HS-5 (cell line): ENCODE results near the gene FOXL2.

Source experiments
- DNase-seq: peaks from one replicate; pipeline ENCODE4 v3.0.0-alpha.2; 2012; ENCODE audit warnings: low read depth

The FOXL2 gene

DNA sequence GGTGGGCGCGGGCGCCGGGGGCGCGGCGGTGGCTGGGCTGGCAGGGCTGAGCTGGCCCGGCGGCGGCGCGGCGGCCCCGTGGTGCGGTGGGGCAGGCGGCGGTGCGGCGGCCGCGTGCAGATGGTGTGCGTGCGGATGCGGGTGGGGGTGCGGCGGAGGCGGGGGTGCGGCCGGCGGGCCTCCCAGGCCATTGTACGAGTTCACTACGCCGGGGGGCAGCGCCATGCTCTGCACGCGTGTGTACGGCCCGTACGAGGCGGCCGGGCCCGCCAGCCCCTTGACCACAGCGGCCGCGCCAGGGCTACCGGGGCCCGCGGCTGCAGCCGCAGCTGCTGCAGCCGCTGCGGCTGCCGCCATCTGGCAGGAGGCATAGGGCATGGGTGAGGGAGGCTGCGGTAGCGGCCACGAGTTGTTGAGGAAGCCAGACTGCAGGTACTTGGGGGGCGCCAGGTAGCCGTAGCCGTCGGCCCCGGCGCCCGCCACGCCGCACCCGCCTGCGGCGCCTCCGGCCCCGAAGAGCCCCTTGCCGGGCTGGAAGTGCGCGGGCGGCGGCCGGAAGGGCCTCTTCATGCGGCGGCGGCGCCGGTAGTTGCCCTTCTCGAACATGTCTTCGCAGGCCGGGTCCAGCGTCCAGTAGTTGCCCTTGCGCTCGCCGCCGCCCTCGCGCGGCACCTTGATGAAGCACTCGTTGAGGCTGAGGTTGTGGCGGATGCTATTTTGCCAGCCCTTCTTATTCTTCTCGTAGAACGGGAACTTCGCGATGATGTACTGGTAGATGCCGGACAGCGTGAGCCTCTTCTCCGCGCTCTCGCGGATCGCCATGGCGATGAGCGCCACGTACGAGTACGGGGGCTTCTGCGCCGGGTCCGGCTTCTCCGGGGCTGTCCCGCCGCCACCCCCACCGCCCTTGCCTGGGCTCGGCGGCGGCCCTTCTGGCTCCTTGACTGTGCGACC is 951 bp downstream of the FOXL2 start:
- DNase-seq: no peak

DNA sequence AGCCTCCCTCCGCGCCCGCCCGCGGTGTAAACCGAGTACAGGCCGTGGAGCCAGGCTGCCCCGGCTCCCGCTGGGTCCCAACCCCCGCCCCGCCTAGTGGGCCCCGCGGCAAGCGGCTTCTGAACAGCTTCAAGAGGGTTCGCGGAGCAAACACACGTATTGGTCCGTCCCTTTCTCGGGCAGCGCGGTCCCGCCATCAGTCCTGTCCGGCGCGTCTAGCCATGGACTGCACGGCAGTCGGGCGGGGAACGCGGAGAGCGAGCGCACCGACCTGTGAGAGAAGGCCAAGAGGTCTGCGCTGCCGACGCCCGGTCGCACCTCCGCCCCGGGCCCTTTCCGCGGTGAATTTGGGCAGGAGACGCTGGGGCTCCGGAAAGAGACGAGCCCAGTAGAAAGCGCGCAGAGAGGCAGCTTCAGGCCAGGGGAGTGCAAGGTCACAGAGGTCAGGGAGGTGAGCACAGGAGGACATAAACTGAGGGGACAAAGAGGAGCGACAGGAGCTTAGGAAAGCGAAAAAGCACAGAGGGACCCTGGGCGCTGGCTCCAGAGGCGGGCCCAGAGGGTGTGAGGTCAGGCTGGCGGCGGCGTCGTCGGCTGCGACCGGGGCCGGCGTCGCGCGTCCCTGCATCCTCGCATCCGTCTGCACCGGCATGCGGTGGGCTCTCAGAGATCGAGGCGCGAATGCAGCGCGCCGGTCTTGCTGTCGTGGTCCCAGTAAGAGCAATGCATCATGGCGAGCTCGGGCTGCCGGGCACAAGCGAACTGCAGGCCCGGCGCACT is 1.8 kb downstream of the FOXL2 start:
- no peak for DNase-seq

DNA sequence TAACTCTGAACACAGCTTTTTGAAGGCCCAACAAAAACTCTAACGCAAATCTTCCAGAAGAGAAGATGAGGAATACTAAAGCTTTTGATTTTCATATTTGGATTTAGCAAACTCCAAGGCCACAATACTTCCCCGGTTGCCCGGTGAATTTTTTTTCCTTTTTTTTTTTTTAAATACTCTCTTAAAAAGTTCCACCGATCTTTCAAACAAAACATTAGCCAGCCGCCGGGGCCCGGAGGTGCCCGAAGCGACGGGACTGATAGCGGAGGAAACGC is 2.3 kb downstream of the FOXL2 start:
- no peak for DNase-seq

DNA sequence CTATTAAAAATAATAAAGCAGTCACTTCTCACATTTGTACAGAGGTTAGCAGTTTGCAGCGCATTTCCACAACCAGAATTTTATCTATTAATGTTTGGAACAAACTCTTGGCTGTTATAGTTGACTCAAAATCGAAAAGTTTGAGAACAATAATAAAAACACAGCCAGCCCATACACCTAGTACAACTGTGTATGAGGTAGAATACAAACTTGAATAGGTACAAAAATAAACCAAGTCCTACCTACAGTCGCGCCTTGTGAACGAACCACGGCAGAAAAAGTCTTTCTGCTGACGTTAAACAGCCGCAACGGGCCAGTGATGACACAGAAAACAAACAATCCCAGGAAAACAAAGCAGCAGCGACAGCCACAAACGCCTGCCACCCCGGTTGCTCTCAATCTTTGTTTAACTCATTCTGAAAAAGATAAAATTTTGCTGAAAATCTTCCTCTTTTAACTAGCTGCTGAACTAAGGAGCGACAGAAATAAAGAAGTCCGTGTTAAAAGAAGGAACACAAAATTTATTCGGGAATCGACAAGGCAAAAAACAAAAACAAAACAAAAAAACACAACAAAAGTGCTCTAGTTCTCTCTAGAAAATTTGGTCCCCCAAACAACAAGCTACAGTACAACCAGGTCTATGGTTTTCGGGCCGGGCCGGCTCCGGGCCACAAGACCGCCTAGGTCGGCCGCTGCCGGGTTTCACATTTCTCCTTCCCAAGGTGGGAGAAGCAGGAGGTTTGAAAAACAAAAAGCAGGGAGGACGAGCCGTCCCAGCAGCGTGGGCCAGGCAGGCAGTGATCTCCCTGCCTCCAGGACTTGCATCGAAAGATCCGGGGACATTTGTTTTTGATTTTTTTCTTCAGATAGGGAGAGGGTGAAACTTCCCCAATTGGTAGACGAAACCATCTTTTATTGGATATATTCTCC is 2.9 kb downstream of the FOXL2 start:
- DNase-seq: no peak

DNA sequence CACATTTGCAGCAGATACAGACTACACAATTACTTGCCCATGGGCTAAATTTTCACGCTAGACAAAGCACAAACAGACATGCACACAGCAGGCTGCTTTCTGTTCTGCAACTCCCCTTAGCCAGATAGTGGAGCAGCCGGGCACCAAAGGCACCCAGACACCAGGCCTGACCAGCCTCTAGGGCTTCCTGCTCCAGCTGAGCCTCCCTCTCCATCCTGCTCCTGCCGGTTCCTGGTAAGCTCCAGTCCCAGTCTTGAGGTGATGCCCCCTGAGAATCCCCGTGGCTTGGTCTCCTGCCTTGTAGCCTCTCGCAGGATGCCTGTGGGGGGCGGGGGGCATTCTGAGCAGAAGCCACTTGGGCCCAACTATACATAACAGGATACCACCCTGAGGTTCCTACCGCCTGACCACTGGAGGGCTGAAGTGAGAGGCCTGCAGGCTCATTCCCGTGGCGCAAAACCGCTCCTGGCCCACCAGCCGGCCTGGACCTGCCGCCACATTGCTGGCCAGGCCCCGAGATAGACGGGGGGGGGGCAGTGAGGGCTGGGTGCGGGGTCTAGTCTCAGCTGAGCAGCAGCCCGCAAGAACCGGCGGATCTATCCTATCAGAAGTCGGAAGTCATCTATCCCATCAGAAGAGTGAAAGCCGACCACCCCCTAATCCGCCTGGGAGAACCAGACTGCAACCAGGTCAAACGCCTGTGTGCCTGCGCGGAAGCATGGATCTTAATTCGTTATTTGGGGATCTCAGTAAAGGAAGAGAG is 3.9 kb downstream of the FOXL2 start:
- DNase-seq: no peak

DNA sequence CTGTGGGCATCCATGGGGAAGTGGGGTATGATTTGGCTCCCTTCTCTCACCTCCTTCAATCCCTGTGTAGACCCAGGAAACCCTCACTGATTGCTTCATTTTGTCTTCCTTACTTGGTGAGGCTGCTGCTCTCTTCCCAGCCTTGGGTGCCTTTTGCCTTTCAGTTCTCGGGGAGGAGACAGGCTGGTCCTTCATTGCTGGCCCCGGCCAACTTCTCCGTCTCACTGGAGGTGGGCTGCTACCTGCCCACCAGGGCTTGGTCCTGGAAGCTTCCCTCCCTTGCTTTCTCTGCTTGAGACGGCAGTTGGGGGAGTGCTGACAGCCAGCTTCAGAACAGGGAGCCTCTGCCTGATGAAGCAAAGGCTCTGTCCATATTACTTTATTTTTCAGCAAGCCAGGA is 4.7 kb downstream of the FOXL2 start:
- no peak for DNase-seq

DNA sequence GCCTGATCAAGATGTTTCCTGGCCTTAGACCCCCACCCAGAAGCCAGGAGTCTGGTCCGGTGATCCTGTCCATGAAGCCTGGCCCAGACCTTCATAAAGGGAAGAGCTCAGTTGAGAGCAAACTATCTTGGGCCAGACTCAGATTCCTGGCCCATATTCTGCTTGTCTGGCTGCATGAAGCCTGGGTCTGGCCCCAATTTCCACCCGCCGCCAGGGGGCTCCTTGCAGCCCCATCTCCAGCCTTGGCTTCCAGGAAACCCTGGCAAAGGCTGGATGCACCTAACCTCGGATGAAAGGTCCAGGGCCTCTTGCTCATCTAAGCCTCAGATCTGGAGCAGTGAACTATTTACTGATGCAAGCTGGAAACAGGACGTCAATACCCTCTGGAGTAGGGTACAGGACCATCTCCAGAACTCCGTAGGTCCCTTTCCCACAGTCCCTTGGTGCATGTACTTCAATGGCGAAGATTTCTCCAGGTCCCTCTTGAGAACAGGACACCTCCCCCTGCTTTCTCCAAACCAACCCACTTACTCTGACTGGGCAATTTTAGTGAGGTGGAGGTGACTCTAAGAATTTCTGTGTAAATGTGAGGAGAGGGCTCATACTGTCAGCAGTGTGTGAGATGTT is 5.6 kb downstream of the FOXL2 start:
- DNase-seq: no peak

DNA sequence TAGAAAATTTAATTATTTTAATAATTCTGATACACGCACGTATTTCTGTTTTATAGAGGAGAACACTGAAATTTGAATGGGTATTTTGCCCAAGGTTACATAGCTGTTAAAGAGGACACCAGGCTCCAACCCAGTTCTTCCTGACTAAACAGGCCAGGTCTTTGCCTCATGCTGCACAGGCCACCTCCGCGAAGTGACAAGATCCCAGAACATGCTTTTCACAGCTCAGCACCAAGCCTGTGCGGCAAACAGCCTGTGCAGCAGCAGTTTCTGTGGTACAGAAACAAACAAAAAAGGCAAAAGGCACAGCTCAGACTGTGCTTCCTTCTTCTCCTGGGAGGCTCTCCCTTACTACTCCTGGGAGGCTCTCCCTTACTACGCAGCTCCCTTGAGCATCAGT is 6.5 kb downstream of the FOXL2 start:
- no peak for DNase-seq

DNA sequence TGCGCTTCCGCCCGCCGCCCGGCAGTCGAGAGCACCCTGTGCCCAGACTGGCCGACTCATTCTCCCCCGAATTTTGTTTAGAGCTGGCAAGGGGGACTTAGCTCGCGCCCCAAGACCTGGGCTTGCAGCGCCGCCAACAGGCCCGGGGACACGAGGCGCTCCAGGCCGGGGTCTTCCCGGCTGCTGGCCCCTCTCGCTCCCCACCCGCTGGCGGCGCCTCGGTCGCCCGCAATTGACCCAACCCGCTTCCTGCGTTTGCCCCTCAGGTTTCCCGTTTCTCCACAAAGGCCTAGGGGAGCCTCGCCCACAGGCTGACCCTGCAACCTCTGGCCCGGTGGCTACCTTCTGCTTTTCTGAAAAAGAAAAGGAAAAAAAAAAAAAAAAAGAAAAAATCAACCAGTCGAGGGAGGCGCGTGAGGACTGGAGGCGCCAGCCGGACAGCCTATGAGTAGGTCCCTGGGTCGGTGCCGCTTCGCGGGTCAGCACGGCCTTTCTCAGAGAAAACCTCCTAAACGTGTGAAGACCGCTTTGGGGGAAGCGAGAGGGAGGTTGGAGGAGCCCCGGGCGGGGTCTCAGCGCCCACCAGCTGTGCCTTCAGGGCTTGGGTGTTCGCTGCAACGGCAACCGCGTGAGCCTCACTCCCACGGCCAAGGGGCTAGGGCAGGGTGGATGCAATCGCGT is 7.2 kb downstream of the FOXL2 start:
- DNase-seq: no peak

DNA sequence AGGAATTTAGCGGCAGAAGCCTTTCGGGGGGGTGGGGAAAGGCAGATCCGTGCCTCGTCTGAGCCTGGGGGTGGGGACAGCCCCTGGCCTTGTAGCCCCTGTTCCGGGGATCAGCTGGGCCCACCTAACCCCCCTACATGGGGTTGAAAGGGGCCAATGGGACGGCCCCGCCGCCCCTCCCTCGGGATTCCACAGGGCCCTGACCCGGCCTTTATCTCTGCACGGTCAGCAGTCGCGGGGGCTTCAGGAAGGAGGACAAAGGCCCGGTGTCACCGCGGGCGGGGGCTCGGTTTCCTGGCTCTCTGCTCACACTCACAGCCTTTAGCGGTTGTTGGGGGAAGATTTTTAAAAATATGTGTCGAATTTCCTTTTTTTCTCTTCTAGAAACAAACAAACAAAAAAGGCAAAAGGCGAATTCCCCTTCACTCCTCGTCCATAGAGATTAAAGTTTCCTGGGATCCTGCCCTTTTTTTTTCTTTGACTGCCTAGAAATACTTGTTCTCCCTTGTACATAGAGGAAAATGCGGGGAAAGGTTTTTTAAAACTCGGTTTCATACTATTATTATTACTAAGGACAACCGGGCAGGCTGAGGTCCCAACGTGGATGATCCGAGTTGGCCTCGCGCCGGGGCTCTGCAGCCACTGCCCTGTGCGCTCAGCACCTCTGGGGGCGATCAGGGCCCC is 7.9 kb downstream of the FOXL2 start:
- no peak for DNase-seq

DNA sequence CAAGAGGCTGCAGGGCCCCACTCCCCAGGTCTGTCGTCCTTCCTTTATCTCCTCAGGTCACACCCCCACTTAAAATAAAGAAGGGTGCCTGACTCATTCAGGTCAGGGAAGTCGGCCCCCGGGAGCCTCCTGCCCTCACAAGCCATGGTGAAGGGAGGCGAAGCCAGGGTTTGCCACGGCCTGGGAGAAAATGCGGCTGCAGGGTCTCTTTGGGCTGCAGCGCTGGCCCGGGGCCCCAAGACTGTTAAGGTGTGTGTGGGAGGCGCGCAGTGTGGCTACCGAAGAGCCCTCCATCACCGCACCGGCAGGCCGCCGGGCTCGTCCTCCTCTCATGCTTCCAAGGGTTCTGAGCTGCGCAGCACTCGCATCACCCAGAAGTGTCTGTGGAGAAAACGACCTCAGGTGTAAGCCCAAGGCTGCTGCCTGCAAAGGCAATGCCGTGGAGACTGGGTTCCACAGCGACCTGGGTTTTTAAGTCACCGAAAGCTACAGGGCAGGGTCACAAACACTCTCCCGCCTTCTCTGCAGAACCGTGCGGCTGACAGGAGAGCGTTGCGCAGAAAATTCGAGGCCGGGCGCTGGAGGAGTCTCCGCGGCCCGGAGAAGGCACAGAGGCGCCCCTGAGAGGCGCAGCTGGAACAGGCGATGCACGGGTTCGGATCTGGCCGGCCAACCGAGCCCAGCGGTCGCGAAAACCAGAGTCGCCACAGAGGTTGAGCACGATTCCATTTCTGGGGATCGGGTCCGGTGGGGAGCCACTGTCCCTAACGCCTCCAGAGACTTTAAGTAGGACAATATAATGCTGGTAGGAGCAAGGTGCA is 8.7 kb downstream of the FOXL2 start:
- DNase-seq: no peak

DNA sequence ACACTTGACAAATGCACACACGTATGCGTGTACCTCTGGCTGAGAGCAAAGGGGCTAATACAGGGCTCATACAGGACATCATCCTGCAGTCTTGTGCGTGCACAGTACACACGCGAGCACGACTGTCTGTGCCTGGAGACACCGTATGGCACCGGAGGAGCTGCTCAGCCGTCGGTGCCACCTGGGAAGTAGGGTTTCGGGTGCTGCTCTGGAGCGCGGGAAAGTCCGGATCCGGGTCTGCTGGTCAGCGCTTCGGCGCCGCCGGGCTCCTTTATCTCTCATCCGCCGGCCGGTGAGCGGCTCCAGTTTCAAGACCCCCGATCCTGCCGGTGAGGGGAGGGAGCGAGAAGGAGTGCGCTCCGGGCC is 9.3 kb downstream of the FOXL2 start:
- DNase-seq: no peak

DNA sequence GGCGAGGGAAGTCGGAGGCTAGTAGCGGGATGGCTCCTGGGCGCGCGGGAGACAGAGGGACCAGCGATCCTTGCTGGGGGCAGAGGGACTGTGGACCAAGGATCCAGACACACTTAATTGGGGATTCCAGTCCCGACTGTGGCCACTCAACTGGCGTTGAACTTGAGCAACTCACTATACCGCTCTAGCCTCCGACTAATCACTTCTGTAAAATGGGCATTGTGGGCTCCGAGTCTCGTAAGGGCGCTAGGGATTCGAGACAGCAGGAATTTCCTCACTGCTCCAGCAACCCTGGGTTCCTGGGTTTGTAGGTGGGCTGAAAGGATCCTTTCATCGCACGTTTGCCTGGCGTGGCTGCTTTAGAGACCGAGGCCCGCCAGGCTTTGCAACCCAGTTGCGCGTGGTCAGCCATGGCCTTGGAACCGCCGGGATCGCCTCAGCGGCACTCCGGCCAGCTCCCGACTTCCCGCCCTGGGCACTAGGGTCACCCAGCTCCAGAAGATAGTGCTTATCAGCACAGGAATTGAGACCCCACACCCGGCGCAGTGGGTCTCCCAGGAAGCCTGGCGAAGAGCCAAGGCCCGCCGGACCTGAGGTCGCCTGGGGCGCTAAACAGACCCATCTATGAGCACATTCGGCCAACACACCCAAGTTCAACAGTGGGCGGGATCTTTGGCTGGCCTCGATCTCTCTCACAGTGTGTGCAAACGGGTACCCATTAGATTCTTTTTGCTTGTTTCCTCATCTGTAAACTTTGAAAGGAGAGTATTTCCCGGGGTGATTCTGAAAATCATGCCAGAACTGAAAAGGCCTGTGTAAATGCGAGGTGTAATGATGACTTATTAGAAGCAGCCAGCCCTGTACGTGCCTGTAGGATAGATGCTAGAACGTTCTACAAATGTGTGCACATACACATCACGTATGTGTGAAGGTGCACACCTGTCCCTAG is 9.9 kb downstream of the FOXL2 start:
- no peak for DNase-seq

DNA sequence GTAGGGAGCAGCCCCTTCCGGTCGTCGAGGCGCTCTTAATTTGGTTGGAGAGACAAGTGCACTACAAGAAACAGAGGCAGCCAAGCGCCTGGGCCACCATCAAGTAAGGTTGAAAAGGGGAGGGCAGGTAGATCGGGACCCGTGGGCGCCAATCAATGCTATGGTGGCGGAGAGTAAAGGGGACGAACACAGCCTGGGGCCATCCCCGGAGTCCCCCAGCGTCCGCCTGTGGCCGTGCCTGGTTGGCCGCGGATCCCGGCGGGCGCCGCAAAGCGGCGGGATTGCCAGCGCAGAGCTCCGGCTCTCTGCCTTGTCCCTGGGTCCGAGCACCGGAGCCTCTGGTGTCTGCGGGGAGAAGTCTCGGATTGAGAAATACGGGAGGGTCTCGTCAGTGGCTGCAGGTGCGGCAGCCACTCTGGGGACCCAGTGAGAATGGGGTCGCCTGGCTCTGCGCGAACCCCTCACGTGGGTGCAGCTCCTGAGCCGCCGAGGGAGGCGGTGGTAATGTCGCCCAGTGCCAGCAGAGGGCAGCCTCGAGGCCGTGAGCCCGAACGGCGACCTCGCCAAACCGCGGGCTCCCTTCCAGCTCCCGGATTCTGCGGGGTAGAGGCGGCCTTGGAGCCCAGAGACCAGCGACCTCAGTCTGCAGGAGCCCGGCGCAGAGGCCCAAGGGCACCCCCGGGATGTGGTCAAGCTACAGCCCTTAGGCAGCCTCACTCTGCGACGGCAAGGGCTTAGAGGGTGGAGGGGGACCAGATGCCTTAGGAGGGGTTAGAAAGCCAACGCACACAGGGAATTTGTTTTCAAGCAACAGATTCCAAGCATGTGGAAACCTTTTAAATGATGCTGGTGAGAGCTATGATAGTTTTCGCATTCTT is 10.8 kb downstream of the FOXL2 start:
- no peak for DNase-seq

DNA sequence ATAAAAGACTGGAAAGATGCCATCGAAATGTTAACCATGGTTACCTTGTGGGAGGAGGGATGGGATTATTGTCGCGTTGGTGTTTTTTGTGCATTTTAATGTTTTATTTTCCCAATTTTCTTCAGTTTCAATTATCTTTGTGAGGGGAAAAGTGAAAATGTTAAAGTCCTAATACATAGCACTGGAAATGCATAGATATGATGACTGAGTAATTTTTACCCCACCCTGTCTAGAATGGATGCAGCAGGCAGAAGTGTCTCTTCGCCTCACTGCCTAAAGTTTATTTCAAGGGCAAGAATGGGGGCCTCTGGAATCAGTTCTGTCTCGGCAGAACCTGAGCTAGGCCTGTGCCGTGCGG is 11.5 kb downstream of the FOXL2 start:
- DNase-seq: no peak

DNA sequence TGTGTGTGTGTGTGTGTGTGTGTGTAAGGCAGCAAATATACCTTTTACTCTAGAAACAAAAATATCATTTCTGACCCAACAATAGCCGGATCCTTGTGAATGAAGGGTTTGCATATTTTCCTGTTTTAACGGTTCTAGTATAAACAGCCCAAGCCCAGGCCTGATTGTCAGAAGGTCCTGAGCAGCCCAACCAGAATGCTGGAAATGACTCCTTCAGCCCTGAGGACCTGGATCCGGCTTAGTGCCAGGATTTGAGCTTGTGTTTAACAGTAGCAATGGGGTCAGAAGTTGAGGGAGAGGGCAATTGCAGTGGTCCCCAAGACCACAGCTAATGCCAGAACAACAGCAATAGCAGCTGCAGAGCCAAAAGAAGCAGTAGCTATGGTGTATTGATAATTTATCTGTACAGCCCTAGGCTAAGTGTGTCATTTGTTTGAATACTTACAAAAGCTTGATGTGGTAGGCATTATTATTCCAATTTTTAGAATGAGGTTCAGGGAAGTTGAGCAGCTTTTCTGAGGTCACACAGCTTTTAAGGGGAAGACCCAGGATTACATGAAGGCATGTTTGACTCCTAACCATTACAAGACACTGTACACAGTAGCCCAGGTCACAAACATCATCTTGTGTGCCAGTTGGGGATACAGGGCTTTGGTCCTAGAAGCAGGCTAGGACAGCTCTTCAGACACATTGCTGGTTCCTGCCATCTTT is 12.8 kb downstream of the FOXL2 start:
- DNase-seq: no peak
